IMR-90 (cell line): ENCODE data around the gene FBXW7. TPM values are rescaled to one million over a fixed set of nuclear protein-coding genes. Genes with fewer than 3 reads are reported as not detected.

Source experiments
- ATAC-seq: fragments of 200-7000 bp; cut with Tn5 transposase; 2 replicates; pipeline ENCODE4 v1.9.1; 2020; ENCODE audit warnings: low read depth, mild to moderate bottlenecking, moderate library complexity
- BruUV-seq: library from RNA; stranded (reverse); fragments of 400-500 nt; replicated peaks from 2 replicates; lab custom pipeline; 2021; lab: Mats Ljungman, UMichigan
- CTCF ChIA-PET: fragments of 300-600 bp; formaldehyde crosslinking; extraction: SDS; loops from one replicate; lab custom pipeline; 2021; ENCODE audit warnings: antibody characterized with exemption; lab: Yijun Ruan, JAX
- POLR2A ChIA-PET: fragments of 300-600 bp; sonication (Branson Sonifier 250); formaldehyde crosslinking; loops from one replicate; lab custom pipeline; 2022; ENCODE audit warnings: antibody characterized with exemption; ENCODE audit not compliant: unreplicated experiment; lab: Charles Lee
- DNase-seq: peaks from one replicate; pipeline ENCODE4 v3.0.0; 2013
- H2AFZ ChIP-seq: replicated peaks from 2 replicates; pipeline ENCODE3; 2013; ENCODE audit warnings: low read length, mild to moderate bottlenecking; ENCODE audit not compliant: poor library complexity
- H2AK5ac ChIP-seq: 2 replicates; pipeline ENCODE4 v1.6.1; 2013; ENCODE audit warnings: low read depth, low read length, inconsistent platforms
- H2AK9ac ChIP-seq: replicated peaks from 2 replicates; pipeline ENCODE3; 2013; ENCODE audit warnings: mild to moderate bottlenecking, low read depth, low read length, moderate library complexity; ENCODE audit not compliant: poor library complexity
- H2BK120ac ChIP-seq: 2 replicates; pipeline ENCODE4 v1.6.1; 2013; ENCODE audit warnings: low read depth, low read length, inconsistent platforms
- H2BK15ac ChIP-seq: 3 replicates; pipeline ENCODE4 v1.6.1; 2013; ENCODE audit warnings: low read depth, low read length, inconsistent platforms
- H2BK20ac ChIP-seq: 2 replicates; pipeline ENCODE4 v1.6.1; 2013; ENCODE audit warnings: low read depth, mild to moderate bottlenecking, inconsistent platforms, low read length, moderate library complexity
- H2BK5ac ChIP-seq: 2 replicates; pipeline ENCODE4 v1.6.1; 2013; ENCODE audit warnings: mild to moderate bottlenecking, low read depth, low read length, inconsistent platforms; ENCODE audit not compliant: poor library complexity, severe bottlenecking
- H3K14ac ChIP-seq: replicated peaks from 2 replicates; pipeline ENCODE4 v1.6.1; 2013; ENCODE audit warnings: low read depth, low read length, inconsistent platforms
- H3K18ac ChIP-seq: 2 replicates; pipeline ENCODE4 v1.6.1; 2013; ENCODE audit warnings: low read depth, low read length, control low read depth
- H3K23ac ChIP-seq: 2 replicates; pipeline ENCODE4 v1.6.1; 2013; ENCODE audit warnings: low read depth, low read length, inconsistent platforms
- H3K27ac ChIP-seq: 2 replicates; pipeline ENCODE4 v1.5.1; 2013; ENCODE audit warnings: mild to moderate bottlenecking, control low read depth, low read length; ENCODE audit not compliant: insufficient read depth
- H3K27me3 ChIP-seq: 2 replicates; pipeline ENCODE4 v1.6.1; 2013; ENCODE audit warnings: low read length; ENCODE audit not compliant: control insufficient read depth, insufficient read depth
- H3K36me3 ChIP-seq: 2 replicates; pipeline ENCODE4 v1.6.1; 2013; ENCODE audit warnings: low read length, mixed read lengths; ENCODE audit not compliant: control insufficient read depth, insufficient read depth
- H3K4ac ChIP-seq: 2 replicates; pipeline ENCODE4 v1.6.1; 2013; ENCODE audit warnings: low read depth, low read length, inconsistent platforms
- H3K4me1 ChIP-seq: 2 replicates; pipeline ENCODE4 v1.6.1; 2013; ENCODE audit warnings: low read length, mixed read lengths; ENCODE audit not compliant: control insufficient read depth, insufficient read depth
- H3K4me2 ChIP-seq: 2 replicates; pipeline ENCODE4 v1.6.1; 2013; ENCODE audit warnings: low read depth, mild to moderate bottlenecking, control low read depth, low read length, moderate library complexity
- H3K4me3 ChIP-seq: 2 replicates; pipeline ENCODE4 v1.5.1; 2013; ENCODE audit warnings: low read depth, mild to moderate bottlenecking, control low read depth, low read length, moderate library complexity; ENCODE audit not compliant: insufficient read depth
- H3K56ac ChIP-seq: 2 replicates; pipeline ENCODE4 v1.6.1; 2013; ENCODE audit warnings: low read length, inconsistent platforms; ENCODE audit not compliant: insufficient read depth; ENCODE audit errors: extremely low read depth
- H3K79me1 ChIP-seq, 2 experiments: 2 replicates each; pipeline ENCODE4 v1.6.1; 2013; ENCODE audit warnings: low read length in 2 of 2, inconsistent platforms in 1 of 2, low read depth in 1 of 2
- H3K9ac ChIP-seq: 2 replicates; pipeline ENCODE4 v1.6.1; 2013; ENCODE audit warnings: low read depth, low read length, control low read depth
- H3K9me1 ChIP-seq: 2 replicates; pipeline ENCODE4 v1.6.1; 2013; ENCODE audit warnings: low read length, inconsistent platforms; ENCODE audit not compliant: insufficient read depth
- H3K9me3 ChIP-seq: 2 replicates; pipeline ENCODE4 v1.6.1; 2013; ENCODE audit warnings: low read length; ENCODE audit not compliant: control insufficient read depth, insufficient read depth
- H4K20me1 ChIP-seq: 2 replicates; pipeline ENCODE4 v1.6.1; 2013; ENCODE audit warnings: low read length, inconsistent platforms; ENCODE audit not compliant: insufficient read depth
- H4K5ac ChIP-seq: 2 replicates; pipeline ENCODE4 v1.6.1; 2013; ENCODE audit warnings: mild to moderate bottlenecking, low read depth, low read length, control low read depth
- H4K8ac ChIP-seq, 2 experiments: 2 replicates each; pipeline ENCODE4 v1.6.1; 2013; ENCODE audit warnings: low read depth in 2 of 2, low read length in 2 of 2, control low read depth in 1 of 2, inconsistent platforms in 1 of 2
- H4K91ac ChIP-seq: 2 replicates; pipeline ENCODE4 v1.6.1; 2013; ENCODE audit warnings: low read depth, low read length, inconsistent platforms; ENCODE audit not compliant: insufficient read depth
- CEBPB ChIP-seq: IDR thresholded peaks from 2 replicates; pipeline ENCODE4 v1.6.1; 2012; ENCODE audit warnings: low read depth, low read length, improper control_type of control experiment
- MAZ ChIP-seq: IDR thresholded peaks from 2 replicates; pipeline ENCODE4 v1.6.1; 2012; ENCODE audit warnings: low read depth, mild to moderate bottlenecking, low read length, improper control_type of control experiment, moderate library complexity, borderline replicate concordance
- NFE2L2 ChIP-seq: fragments of 150-350 bp; IDR thresholded peaks from 2 replicates; pipeline ENCODE4 v1.6.1; 2016; ENCODE audit warnings: low read depth, mild to moderate bottlenecking, low read length
- RAD21 ChIP-seq: IDR thresholded peaks from 2 replicates; pipeline ENCODE4 v1.6.1; 2012; ENCODE audit warnings: low read length, improper control_type of control experiment
- RCOR1 ChIP-seq: IDR thresholded peaks from 2 replicates; pipeline ENCODE4 v1.6.1; 2012; ENCODE audit warnings: mild to moderate bottlenecking, low read length, improper control_type of control experiment; ENCODE audit not compliant: insufficient replicate concordance
- SMC3 ChIP-seq: fragments of 150-350 bp; IDR thresholded peaks from 2 replicates; pipeline ENCODE4 v1.6.1; 2016; ENCODE audit warnings: low read depth, mild to moderate bottlenecking, antibody characterized with exemption, low read length, moderate library complexity
- WGBS, 2 experiments: methylation state at CpG; one replicate each; pipeline versions ENCODE4 v1.1.5 to v1.1.7; 2013; ENCODE audit warnings: missing lambda C conversion rate in 2 of 2; ENCODE audit not compliant: insufficient read length in 1 of 2; ENCODE audit errors: extremely low coverage in 2 of 2; 5-methylcytosine and 5-hydroxymethylcytosine counted together
- dilution Hi-C: fragments of 300-500 bp; cut with HindIII; formaldehyde crosslinking; loops from one replicate; pipeline ENCODE4 v1.14.3; 2018; ENCODE audit warnings: low sequenced_read_pairs; ENCODE audit not compliant: unreplicated experiment
- in situ Hi-C: fragments of 300-500 bp; cut with MboI; formaldehyde crosslinking; loops from 3 replicates; pipeline ENCODE4 v1.14.3; 2019; ENCODE audit warnings: low sequenced_read_pairs, inconsistent platforms, mixed read lengths
- intact Hi-C: fragments of 100-400 bp; cut with micrococcal nuclease; formaldehyde crosslinking; loops from 2 replicates; pipeline ENCODE4 v1.10.0; 2022
- polyA plus RNA-seq, 3 experiments: library from polyadenylated mRNA; depleted of rRNA; stranded (reverse); fragments of >200 nt; gene quantifications; 2 replicates each; pipeline ENCODE4 v1.2.3, GENCODE V29; 2012; ENCODE audit warnings: low replicate concordance in 1 of 3
- total RNA-seq: library from RNA; depleted of rRNA; stranded (reverse); fragments of >200 nt; gene quantifications from 2 replicates; pipeline ENCODE4 v1.2.3, GENCODE V29; 2012
- TF ChIP-seq, protein P1 (sequence below): fragments of 150-350 bp; IDR thresholded peaks from 2 replicates; pipeline ENCODE4 v1.6.1; 2017; ENCODE audit warnings: mild to moderate bottlenecking, antibody characterized with exemption, low read length, low read depth
- TF ChIP-seq, protein P2 (sequence below): fragments of 150-350 bp; IDR thresholded peaks from 2 replicates; pipeline ENCODE4 v1.6.1; 2016; ENCODE audit warnings: low read depth, mild to moderate bottlenecking, low read length, moderate library complexity, borderline replicate concordance

The FBXW7 gene
- total and polyA plus RNA-seq, 2 of the 4 experiments (the other 2 are of a cell fraction), result 7.2 to 27.4 TPM

DNA sequence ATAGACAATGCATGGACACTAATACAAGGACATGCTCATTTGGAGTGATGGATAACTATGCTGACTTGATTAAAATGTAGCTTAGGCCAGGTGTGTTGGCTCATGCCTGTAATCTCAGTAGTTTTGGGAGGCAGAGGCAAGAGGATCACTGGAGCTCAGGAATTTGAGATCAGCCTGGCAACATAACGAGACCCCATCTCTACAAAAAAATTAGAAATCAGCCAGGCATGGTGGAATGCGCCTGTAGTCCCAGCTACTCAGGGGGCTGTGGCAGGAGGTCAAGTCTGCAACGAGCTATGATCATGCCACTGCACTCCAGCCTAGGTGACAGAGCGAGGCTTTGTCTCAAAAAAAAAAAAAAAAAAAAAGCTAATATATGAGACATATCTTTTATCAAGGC, 196.3 kb downstream of the FBXW7 start:
- no peak overlapping the region for H2BK120ac ChIP-seq
- in situ Hi-C loops, result no loop called here
- H3K27me3 ChIP-seq, result no peaks in the 10 kb centered on the region
- no peaks in the 10 kb centered on the region for H4K20me1 ChIP-seq
- no CpG with 5 or more reads among the region's 4 CpGs for WGBS, 2 experiments
- no peak overlapping the region for H3K14ac ChIP-seq
- no peak overlapping the region for H4K91ac ChIP-seq
- no peak overlapping the region for H3K27ac ChIP-seq
- TF ChIP-seq RCOR1 (no peak), MAZ (no peak), CEBPB (no peak), RAD21 (no peak), SMC3 (no peak), NFE2L2 (no peak)
- TF ChIP-seq, protein P1, sequence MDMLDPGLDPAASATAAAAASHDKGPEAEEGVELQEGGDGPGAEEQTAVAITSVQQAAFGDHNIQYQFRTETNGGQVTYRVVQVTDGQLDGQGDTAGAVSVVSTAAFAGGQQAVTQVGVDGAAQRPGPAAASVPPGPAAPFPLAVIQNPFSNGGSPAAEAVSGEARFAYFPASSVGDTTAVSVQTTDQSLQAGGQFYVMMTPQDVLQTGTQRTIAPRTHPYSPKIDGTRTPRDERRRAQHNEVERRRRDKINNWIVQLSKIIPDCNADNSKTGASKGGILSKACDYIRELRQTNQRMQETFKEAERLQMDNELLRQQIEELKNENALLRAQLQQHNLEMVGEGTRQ, result no peak
- TF ChIP-seq, protein P2, sequence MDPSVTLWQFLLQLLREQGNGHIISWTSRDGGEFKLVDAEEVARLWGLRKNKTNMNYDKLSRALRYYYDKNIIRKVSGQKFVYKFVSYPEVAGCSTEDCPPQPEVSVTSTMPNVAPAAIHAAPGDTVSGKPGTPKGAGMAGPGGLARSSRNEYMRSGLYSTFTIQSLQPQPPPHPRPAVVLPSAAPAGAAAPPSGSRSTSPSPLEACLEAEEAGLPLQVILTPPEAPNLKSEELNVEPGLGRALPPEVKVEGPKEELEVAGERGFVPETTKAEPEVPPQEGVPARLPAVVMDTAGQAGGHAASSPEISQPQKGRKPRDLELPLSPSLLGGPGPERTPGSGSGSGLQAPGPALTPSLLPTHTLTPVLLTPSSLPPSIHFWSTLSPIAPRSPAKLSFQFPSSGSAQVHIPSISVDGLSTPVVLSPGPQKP, result no peak
- ATAC-seq, result no peak
- H3K9ac ChIP-seq, result no peak overlapping the region
- no peaks in the 10 kb centered on the region for H3K9me3 ChIP-seq
- H3K4me3 ChIP-seq, result no peak overlapping the region
- no peak overlapping the region for H4K5ac ChIP-seq
- no peaks in the 10 kb centered on the region for H3K9me1 ChIP-seq
- no peak overlapping the region for H3K56ac ChIP-seq
- intact Hi-C loops, result no loop called here
- no TSS peak for BruUV-seq
- H3K18ac ChIP-seq, result no peak overlapping the region
- H3K79me1 ChIP-seq, result peaks cover 0 to 3% of the 10 kb centered on the region in 2 experiments; a peak in 1 of 4 replicates
- no peaks in the 10 kb centered on the region; the same call in 1 of the 2 replicates for H3K4me1 ChIP-seq
- no peak overlapping the region for H2AFZ ChIP-seq
- no peak overlapping the region for H2AK5ac ChIP-seq
- H3K23ac ChIP-seq, result no peak overlapping the region
- no peak overlapping the region for H2BK15ac ChIP-seq
- H3K4ac ChIP-seq, result no peak overlapping the region
- POLR2A ChIA-PET, result interaction anchor here (0.6 kb wide), 1 partner anchor 40 kb away, joined by 6 read pairs; no protein-coding TSS in a partner anchor
- no peak overlapping the region for H2AK9ac ChIP-seq
- H4K8ac ChIP-seq, result no peak overlapping the region
- H3K36me3 ChIP-seq, result no peaks in the 10 kb centered on the region
- H3K4me2 ChIP-seq, result no peak overlapping the region
- DNase-seq, result no peak
- H2BK5ac ChIP-seq, result no peak overlapping the region
- dilution Hi-C loops, result no loop called here
- no peak overlapping the region for H2BK20ac ChIP-seq
- CTCF ChIA-PET, result no interaction called here
